CD4-positive, alpha-beta T cell treated with Interferon gamma for 1 hour (primary cell): ENCODE data around the gene BCL10.

ENCODE experiments used
- DNase-seq: peaks from one replicate; pipeline ENCODE4 v3.0.0-alpha.2; 2020

Gene BCL10

DNA sequence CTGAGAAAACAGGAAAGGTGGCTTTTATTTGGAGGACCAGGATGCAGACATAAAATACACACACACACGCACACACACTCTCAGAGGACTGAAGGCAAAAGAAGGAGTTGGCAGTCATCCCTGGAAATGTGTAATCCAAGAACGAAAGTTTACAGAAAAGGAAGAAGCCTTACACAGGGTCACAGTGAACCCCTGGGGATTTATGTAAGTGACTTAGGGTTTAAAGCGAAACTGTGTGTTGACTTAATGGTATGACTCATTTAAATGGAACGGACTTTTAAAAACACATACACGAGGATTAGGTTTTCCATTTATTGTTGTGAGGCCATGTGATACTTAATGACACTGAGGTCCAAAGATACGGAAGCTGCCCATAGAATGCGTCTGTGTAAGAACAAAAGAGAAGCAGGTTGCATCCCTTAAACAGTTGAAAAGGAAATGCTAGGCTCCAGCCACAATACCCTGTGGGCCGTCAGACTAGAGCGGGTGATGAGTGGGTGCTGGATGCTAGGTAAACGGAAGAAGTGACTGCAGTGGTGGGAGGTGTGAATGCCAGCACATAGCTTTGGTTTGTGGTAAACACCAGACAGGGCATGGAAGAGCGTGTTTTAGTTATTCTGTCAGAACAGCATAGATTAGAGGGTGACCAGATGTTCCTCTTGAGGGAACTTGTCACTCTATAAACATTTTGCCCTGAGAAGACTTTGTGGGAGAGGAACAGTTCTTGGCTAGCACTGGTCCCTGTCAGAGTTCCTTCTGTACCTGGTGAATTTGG, 21.6 kb upstream of the BCL10 start:
- DNase-seq = peak; percentile 43

DNA sequence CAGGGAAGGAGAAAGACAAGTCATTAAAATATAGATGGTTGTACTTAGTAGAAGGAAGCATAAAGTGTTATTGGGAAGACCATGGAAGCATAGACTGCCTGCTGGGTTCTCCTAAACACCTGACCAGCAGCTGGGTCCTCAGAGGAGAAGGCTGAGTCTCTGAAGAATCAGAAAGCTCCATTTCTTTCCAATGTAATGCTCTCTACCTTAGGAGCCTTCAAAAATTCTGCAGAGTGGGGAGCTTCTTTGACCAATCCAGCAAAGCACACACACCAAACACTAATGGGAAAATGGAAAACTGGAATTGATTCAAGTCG, 21.1 kb upstream of the BCL10 start:
- DNase-seq = no peak

DNA sequence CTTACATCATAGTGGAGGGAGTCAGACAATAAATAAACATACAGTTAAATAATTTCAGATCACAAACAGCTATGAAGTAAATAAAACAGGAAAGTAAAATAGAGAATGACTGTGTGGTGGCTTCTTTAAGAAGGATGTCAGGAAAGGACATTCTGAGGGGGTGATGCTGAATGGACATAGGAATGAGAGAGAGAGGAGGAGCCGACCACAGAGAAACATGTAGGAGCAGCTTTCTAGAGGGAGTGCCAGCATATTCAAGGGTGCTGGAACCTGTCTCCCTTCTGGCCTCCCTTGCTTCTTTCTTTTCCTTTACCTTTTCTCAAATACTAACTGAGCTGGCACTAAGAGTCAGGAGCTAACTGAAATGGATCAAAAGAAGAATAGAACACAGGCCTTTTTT, 20.5 kb upstream of the BCL10 start:
- no peak for DNase-seq

DNA sequence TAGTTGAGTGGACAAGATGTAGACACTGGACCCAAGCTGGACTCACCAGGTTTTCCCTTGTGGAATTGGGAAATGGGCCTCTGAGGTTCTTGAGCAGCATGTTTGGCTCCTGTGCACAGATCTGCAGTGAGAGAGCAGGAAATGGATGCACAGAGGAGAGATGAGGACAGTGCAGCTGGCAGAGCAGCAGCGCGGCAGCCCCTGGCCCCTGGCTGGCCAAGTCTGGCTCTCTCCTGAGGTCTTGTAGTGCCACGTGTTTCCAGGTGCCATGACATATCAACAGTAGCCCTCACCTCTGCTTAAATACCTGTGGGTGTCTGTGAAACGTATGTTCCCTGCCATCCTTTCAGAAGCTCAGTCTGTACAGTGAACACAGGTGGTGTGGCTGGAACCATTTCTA, 19.2 kb upstream of the BCL10 start:
- DNase-seq = no peak

DNA sequence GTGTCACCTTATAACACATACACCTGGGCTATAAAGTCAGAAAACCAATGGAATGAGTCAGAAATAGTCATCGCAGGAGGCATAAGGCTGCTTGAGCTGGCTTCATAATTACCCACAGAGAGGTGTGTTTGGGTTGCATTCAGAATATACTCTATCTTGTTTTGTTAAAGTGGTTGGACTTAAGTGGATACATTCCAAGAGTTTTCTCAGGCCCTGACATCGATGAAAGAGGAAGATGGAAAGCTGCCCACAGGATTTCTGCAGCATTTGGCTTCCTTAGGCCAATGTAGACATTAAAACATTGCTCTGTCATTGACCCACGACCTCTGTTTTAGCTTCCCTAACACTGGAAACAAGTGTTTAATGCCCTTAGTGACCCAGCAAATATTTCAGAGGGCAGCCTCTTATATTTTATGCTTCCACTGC, 18.6 kb upstream of the BCL10 start:
- no peak for DNase-seq

DNA sequence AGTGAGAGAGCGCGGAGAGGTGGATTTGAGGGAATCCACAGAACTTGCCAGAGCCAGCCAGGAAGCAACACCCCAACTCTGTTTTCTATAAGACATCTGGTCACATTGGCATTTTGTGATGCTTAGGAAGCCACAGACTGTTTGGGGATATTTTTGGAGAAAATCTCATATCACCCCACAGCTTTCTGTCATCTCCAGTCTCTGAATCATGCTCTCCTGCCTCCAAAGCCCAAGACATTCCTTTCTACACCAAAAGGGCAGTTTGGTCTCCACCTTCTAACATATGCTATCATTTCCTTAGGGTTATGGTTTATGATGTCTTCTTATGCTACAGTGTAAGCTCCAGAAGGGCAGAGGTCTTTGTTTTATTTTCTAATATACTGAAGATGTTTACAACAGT, 14.4 kb upstream of the BCL10 start:
- no peak for DNase-seq

DNA sequence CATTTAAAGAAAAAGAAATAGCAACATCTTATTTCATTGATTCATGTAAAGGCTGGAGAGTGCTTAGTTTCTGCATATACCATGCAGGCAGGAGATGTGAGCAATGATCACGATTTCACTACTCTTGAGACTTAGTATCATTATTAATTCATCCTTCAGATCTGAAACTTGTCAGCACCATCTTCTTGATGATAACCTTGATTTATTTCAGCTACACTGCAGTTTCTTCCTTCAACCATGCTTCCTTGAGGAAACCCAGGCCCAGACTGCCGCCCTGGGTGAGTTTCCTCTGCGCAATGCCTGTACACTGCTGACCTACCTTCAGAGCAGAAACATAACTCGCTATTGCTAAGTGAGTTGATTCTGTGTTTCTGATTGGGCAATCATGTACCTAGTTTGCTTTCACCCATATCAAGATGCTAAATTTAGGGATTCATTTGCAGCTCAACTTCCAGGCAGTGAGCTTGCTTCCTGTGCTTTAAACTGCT, 13.5 kb upstream of the BCL10 start:
- DNase-seq = no peak

DNA sequence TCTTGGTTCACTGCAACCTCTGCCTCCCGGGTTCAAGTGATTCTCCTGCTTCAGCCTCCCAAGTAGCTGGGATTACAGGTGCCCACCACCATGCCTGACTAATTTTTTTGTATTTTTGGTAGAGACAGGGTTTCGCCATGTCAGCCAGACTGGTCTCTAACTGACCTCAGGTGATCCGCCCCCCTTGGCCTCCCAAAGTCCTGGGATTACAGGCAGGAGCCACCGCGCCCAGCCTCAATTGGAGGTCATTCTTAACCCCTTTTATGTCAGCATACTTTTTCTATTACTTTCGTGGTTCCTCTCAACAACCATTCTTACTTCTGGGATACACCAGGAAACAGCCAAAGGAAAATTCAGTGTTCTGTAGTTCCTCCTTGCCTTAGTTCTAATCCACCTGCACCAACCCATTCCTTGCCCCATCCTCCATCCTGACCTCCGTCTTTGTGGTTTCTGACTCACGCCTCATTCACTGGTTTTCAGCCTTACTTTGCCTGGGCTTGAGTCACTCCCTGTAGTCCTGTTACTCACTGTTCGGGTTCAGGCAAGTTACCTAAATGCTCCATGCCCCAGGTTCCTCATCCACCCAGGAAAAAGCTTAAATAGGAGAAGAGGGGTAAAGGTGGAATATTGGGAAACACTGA, 12.9 kb upstream of the BCL10 start:
- DNase-seq = no peak

DNA sequence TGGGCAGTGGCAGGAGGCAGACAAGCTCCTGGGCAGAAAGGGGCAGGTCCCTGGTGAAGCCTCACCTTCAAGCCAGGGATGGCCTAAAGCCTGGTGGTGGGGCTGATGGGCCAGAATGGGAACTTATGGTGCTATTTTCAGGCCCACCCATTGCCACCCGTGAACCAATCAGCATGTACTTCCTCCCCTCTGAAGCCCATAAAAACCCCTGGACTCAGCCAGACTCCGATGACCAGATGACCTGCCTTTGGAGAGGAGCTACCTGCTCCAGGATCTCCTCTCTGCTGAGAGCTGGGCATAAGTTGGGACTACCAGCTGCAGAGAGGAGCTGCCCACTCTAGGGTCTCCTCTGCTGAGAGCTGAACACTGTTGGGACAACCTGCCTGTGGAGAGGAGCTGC, 7.8 kb upstream of the BCL10 start:
- no peak for DNase-seq

DNA sequence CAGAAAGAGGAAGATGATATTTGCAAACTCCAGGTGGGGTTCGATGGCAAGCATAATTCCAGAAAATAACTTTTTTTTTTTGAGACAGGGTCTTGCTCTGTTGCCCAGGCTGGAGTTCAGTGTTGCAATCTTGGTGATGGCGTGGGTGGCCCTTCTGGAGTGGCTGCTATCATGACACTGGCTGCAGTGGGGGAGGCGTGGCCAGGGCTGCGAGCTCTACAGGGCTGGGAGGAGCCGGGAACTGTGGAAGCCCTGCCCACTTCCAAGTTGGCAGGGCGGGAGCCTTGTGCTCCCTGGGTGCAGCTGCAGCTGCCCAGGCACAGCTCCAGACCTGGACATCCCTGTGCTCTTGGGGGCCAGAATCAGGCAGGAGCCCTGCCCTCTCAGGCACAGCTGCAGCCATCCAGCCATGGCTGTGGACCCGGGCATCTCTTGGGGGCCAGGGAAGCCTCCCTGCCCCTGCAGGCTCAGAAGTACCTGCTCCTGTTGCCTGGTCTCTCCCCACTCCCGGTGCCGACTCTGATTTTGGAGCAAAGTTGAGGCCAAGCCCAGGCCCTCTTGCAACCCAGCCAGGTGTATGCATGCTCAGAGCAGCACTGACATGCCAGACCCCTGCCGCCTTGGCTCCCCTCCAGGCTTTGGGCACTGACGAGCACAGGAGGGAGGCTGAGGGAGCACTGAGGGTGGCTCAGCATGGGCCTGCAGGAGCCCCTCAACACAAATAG, 7.2 kb upstream of the BCL10 start:
- no peak for DNase-seq

DNA sequence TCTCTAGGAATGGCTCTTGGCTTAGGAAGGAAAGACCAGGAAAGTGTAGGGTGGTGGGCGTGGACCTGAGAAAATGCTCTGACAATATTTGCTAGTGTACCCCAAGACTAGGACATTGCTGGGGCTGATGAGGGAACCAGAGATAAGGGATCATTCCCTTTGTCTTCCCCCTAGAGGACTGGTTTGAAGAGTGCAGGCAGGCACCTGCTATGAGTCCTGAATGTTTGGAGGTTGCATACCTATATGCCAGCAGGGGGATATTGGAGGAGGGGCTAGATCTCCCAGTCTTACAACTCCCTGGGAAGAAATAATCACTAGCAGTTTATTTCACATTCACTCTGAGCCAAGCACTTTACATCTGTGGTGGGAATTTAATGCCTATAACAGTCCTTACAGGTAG, 6.0 kb upstream of the BCL10 start:
- DNase-seq = no peak

DNA sequence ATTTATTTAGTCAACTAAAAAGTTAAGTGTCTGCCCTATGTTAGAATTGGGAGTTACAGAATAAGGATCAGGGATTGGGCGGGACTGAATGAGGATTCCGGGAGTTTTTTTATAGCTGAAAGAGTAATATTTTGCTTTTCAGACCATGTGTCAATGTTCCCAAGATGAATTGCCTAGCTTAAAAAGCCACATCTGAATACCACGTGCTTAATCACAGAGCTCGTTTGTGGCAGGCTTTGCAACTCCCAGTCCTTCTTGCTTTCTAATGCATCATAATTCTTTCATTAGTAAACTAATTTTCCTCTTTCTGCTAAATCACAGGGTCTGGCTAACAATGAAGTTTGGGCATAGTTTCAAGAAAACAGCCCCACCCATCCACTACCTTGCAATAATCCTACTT, 4.2 kb upstream of the BCL10 start:
- DNase-seq = no peak

DNA sequence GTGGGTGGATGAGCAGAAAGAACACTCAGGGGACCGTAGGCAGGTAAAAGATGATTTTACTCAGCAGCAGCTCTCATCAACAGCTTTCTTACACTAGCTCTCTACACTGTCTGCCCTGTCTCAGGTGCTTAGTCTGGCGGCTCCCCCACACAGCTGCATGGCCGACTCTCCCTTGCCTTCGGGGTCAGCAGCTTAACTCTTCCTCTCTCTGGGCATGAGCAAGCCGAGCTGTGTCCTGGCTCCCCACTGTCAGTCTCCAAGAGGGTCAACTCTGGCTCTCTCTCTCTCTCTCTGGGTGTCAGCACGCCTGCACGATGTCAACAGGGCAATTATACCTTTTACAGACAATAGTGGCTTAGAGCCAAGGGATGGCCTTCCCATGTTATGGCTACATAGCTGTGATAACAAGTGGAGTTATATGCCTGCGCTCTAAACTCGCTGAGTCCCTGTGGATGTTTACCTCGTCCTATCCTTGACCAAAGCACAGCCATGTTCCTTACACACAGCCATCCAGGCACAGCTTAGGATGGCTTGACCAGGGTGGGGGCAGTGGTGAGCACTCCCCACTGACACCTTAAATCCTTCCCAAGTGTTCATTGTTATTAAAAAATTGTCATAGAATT, 3.1 kb upstream of the BCL10 start:
- DNase-seq = no peak

DNA sequence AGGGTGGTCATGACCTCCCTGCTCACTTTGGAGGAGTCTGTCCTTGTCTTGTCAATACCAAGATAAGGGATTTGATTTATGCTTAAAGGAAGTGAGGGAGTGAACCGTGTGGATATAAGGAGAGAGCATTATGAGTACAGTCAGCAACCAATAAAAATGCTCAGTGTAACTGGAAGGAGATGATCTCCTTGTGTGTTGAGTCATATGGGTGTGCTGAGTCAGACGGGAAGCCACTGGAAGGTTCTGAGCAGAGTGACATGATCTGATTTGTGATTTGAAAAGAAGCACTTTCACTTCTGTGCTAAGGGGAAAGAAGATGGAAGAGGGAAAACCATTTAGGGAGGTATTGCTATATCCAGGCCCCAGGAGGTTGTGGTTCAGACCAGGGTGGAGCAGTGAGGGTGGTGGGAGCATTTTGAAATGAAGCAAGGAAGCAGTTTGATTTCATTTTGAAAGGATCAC, 2.5 kb upstream of the BCL10 start:
- peak; percentile 60 for DNase-seq

DNA sequence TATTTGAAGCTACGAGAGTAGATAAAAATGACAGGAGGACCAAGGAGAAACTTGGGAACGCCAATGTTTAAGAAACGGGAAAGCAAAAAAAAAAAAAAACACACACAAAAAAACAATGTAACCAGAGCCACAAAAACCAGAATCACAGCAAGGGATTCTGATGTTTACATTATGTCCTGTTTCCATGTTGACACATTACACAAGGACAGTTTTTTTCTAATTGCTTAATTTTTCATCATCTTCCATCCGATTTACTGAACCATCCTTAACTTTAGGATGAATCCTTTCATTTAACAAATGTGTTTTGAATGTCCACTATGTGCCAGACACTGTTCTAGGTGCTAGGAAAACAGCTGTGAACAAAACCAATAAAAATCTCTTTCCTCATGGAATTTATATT, 1.4 kb upstream of the BCL10 start:
- DNase-seq = no peak

DNA sequence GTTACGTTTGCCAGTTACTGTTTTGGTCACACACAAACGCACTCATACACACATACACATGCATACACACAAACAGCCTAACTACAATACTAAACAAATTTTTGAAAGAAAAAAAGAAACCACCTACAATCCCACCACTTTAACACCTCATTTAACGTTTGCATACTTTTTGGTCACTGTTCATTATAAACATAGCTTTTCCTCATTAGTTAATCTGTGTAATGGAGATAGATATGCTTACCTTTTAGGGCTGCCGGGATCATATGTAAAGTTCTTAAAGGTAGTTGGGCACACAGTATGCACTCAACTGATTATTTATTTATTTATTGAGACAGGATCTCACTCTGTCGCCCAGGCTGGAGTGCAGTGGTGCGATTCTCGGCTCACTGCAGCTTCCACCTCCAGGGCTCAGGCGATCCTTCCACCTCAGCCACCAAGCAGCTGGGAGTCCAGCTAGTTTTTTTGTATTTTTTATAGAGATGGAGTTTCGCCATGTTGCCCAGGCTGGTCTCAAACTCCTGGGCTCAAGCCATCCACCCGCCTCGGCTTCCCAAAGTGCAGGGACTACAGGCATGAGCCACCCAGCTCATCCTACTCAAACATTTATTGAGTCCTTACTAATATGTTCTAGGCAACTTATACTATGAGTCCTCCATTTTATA, 677 bp upstream of the BCL10 start:
- no peak for DNase-seq

DNA sequence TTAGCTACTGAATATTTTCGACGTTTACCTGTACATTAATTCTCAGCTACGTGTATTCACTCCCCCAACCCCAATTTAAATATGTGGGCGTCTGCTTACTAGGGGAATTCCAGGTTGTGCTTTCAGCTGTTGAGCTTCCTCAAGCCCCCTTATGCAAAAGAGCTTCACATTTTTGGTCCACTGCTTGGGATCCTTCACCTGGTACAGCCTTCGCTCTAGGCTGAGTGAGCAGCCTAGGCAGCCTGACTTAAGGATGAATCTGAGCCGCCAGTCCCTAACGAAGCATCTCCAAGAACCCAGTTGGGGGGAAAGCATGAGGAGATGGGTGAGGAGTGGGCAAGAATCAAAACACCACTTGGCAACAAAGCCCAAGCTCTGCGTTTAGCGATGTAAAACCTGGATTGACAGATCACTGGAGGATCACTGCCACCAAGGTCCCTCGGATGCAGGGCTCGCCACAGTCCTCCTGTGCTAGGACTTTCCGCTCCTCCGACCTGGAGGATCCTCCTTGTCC, 674 bp downstream of the BCL10 start:
- DNase-seq = peak; percentile 52

DNA sequence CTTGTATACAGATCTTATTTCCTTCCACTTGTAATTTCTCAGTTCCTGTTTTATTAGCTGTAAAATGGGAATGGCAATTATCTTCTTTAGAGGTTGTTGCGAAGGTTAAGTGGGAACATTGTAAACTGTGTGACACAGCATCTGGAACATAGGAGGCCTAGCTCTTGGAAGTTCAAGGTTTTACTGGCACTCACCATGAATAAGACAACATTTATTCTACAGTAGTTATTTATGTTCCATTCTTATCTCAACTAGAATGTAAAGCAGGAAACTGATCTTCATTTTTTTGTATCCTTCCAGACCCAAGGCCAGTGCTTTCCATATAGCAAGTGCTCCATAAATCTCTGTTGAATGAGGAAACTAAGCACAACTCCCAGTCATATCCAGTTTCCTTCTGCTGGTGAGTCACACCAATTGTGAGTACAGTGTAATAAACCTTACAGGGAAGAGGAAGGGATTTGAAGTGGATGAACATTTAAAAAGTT, 1.4 kb downstream of the BCL10 start:
- DNase-seq = no peak

DNA sequence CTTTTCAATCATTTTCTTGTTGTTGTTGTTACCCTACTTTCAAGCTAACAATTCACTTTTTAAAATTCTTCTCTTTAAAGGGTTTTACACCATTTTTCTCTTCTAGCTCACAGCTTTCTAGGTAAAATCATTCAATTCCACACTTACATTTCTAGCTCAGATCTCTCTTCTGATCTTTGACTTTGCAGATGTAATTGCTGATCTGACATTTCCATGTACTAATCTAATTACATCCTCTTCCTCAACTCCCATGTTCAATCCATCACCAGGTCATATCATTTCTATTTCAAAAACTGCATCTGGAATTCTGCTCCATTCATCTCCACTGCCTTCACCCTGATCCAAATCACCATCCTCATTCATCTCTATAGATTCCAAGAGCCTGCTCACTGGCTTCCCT, 3.0 kb downstream of the BCL10 start:
- no peak for DNase-seq

DNA sequence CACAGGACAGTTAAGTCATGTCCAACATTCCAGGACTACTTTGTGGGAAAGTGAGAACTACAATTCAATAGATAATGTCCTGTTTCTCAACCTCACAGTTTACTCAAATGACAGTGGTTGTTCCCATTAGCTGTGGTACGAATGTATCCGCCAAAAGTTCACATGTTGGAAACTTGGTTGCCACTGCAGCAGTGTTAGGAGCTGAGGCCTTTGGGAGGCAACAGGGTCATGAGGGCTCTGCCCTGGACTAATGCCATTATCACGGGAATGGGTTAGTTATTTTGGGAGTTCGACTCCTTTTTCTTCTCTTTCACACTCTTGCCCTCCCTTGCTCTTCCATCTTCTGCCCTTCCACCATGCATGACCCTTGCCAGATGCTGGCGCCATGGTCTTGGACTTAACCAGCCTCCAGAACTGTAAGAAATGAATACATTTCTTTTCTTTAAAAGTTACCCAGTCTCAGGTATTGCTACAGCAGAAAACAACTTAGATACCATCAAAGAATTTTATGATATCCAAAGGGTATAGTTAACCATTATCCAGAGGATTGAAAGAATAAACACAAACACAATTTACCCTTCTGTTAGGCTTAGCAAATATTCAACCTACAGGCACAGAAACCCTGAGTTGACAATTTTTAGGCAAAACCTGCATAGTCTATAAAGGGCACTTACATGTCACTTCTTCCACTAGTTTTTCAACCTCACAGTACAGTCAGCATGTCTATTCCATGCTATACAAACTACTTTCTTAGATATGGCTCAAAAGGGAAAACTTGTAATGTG, 7.4 kb downstream of the BCL10 start:
- DNase-seq = no peak

DNA sequence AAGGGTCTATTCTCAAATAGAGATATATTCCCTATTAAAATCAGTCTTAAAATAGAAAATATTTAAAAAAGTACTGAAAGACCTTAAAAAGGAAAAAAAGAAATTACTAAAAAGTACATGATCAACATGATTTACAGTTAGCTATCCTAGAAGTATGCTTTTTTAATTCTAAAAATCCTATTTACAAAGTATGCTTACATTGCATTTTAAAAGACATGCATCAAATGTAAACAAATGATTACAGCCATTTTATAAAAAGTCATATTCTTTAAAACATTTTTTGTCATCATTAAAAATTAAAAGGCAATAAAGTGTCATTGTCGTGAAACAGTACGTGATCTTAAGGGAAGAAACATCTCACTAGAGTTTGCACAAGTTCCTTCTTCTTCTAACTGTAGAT, 9.1 kb downstream of the BCL10 start:
- DNase-seq = no peak

DNA sequence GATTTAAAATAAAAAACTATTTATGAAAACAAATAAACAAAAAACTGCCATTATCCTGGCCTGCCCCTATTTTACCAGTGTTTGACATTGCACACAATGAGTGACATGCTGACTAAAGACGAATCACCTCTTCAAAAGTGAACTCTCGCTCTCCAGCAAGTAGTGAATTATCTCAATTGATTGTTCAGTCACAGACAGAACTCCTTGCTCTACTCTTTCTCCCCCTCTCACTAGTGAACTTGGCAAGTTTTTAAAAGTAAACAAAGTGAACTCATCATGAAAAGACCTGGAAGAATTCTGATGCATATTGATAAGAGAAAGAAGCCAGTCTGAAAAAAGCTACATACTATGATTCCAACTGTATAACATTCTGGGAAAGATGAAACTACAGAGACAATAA, 12.3 kb downstream of the BCL10 start:
- no peak for DNase-seq
